IPS DF 19.7 (cell line): ENCODE measurements around the gene MRPS33.
"Not testable (repeated sequence)": the region's sequence is repeated elsewhere in the genome, so short reads cannot be mapped to it uniquely, and the experiment has no call there.

ENCODE experiments used
- DNase-seq: peaks from one replicate; pipeline ENCODE4 v3.0.0-alpha.2; 2013; ENCODE audit warnings: low read depth, low spot score

The MRPS33 gene

DNA sequence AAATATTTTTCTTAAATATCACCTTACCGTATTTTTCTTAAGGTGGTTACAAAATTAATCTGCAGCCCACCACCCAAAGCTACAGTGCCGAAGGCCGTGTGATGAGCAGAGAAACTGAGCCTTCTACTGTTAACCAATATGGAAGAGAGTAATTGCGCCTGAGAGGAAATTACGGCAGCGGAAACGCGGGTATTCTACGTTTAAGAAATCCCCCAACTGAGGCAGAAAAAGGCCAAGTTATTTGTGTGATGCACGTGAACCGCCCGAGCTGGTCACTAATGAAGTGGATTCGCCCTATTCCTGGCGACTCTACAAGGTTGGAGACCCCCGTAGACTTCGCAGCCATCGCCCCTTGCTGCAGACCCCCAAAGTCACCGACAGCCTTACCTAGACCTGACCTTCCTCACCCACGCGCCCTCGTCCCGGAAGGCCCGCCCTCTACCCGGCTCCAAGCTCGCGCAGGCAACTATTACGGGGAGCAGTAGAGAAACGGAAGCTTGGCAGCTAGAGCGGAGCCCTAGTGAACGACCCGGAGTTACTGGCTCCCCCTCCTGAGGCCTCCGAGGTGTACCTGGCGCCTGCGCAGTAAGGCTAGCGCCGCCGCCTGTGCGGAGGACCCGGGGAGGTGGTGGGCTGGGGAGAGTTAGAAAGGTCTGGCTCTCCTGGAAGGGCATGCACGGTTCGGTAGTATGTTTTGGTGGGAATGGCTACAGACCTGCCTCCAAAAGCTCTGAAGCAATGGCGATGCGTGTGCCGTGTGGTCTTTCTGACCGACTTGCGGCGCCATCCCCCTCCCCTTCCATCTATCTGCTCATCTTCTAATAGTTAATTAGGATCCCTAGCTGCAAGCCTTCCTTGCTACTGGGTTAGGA lies at the start of gene MRPS33:
Gene MRPS33, minus strand, starts transcription at position 429 of the 872 bp plus-strand sequence. CDS start 4,319 bp downstream, outside the sequence.
- DNase-seq = peak; percentile 89

DNA sequence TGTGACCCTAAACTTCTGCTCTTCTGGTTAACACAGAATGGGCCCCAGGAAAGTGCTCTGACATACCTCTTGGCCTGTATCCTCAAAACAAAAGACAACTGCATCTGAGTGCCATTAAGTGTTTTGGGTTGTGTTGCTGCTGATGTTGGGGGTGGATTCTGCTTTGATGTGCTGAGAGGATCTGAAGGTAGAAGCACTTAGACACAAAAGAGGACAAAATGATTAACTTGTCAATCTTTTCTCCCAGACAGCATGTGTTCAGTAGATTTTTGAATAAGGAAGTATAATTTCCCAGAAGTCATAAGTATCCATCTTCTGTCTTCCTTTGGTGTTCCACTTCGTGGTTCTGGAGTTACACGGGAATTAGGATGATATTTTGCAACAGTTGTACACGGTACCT lies 43.0 kb upstream of the MRPS33 start:
- DNase-seq = no peak

DNA sequence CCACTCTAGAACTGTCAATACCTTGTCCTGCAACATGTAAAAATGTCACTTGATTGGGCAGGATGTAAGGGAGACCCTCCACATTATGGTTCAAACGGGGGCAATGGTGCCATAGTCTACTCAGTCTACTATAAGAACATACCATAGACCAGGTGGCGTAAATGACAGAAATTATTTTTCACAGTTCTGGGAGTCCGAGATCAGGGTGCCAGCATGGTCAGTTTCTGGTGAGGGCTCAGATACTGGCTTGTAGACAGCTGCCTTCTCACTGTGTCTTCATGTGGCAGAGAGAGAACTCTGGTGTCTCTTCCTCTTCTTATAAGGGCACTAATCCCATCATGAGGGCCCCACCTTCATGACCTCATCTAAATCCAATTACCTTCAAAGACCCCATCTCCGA lies 40.4 kb upstream of the MRPS33 start:
- DNase-seq = no peak

DNA sequence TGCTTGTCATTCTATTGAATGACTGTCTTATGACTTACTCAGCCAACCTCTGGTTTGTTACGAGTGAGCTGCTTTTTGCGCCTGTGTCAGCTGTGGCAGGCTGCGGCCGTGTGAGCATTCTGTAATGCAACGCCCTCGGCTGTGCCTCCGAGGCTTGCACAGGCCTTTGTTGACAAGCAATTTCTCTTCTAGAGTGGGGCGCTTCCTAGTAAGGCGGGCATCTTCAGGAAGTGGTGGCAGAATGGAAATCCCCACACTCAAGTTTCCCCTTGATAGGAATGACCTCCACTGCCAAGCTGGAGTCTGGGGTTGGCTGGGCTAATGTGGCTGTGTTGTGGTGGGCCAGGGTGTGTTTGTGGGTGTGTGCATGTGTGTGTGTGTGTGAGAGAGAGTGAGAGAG lies 38.9 kb upstream of the MRPS33 start:
- DNase-seq = no peak

- no peak for DNase-seq
Observed at GRCh38 chr7:141045842-141046620, 31.3 kb upstream of the MRPS33 start.

DNA sequence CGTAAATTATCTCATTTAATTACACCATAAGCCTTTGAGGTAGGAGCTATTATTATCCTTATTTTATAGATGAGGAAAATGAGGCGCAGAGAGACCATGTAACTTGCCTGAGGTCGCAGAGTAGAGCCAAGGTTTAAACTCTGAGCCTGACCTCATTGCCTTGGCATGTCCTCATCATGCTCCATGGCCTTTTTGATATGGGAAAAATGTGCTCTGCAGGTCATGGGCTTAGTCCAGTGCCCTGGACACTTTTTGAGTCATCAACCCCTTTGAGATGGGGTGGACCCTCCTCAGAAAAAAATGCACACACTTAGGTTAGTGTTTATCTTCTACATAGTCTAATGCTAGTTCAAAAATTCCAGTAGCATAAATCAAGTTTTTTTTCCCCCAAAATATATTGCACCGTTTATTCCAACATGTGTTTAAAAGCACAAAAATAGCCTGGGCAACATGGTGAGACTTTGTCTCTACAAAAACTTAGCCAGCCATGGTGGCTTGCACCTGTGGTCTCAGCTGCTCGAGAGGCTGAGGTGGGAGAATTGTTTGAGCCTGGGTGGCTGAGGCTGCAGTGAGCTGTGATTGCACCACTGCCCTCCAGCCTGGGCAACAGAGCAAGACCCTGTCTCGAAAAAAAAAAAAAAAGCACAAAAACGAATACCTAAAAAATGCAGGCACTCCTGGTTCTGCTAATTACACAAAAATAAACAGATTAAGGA lies 30.5 kb upstream of the MRPS33 start:
- no peak for DNase-seq

DNA sequence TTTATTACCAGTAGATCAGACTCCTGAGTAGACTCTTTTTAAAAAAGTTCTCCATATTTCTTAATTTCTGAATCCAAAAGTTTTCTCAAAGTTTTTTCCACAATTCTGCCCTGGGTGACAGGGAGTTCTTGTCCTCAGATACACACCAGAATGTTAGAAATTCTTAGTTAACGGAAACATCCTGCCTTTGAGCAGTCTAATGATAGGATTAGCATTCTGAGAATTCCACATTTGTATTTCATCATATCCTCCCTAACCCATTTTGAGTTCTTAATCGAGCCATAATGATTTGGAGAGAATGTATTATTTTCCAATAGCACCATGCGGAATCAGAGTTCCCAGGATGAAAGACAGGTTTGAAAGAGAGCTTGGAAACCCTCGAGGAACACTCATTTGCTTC lies 28.9 kb upstream of the MRPS33 start:
- DNase-seq = no peak

DNA sequence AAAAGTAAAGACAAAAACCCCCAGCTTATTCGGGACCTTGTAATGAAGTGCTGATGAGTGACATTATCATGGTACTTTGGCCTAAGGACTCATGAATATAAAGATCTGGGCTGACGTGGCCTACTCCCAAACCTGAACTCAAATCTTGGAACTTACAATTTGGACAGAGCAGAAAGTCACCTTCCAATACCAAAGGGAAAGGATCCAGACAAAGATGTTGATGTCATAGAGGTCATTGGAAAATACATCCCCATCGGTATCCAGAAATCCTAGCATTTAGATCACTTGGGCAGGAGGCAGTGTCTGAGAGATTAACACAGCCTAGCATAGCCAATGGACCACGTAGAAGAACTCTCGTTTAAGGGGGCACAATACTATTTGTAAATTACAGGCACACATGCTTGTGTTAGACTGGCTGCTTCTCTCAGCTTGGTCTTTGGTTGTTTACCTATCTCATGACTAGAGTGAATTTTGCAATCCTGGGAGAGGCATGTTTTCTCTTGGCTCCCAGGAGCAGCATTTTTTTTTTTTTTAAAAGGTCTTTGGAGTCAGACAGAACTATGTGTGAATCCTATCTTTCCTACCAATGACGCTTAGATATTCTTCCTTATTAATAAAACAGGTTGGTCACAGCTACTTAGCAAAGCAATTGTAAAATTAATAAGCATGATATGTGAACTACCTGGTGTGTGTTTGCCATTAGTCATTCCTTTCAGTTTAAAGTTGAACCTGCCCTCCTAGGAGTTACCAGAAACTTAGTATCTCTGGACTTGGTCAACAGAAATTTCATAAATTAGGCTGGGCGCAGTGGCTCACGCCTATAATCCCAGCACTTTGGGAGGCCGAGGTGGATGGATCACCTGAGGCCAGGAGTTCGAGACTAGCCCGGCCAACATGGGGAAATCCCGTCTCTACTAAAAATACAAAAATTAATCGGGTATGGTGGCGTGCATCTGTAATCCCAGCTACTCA lies 27.8 kb upstream of the MRPS33 start:
- no peak for DNase-seq

DNA sequence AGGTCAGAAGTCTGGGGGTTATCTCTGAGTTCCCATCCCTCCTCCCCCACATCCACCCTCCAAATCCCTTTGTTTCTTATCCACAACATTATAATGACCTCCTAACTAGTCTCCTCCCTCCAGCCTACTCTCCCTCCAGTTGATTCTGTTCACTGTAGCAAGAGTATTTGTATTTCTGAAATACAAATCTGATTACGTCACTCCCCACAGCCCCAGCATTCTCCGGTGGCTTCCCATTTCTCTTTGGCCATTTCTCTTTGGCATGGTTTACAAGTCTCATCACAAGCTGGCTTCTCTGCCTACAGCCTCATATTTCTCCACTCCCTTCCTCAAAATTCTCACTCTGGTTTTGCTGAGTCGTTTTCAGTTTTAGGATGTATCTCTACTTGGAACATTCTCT lies 24.6 kb upstream of the MRPS33 start:
- no peak for DNase-seq

GRCh38 chr7:141038100-141038499 lies 23.3 kb upstream of the MRPS33 start:
- DNase-seq = not testable (repeated sequence)

DNA sequence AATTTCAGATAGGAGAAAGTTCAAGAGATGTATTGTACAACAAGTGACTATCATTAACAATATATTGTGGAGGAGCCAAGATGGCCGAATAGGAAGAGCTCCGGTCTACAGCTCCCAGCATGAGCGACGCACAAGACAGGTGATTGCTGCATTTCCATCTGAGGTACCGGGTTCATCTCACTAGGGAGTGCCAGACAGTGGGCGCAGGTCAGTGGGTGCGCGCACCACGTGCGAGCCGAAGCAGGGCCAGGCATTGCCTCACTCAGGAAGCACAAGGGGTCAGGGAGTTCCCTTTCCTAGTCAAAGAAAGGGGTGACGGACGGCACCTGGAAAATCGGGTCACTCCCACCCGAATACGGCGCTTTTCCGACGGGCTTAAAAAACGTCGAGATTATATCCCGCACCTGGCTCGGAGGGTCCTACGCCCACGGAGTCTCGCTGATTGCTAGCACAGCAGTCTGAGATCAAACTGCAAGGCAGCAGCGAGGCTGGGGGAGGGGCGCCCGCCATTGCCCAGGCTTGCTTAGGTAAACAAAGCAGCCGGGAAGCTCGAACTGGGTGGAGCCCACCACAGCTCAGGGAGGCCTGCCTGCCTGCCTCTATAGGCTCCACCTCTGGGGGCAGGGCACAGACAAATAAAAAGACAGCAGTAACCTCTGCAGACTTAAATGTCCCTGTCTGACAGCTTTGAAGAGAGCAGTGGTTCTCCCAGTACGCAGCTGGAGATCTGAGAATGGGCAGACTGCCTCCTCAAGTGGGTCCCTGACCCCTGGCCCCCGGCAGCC lies 18.0 kb upstream of the MRPS33 start:
- not testable (repeated sequence) for DNase-seq

DNA sequence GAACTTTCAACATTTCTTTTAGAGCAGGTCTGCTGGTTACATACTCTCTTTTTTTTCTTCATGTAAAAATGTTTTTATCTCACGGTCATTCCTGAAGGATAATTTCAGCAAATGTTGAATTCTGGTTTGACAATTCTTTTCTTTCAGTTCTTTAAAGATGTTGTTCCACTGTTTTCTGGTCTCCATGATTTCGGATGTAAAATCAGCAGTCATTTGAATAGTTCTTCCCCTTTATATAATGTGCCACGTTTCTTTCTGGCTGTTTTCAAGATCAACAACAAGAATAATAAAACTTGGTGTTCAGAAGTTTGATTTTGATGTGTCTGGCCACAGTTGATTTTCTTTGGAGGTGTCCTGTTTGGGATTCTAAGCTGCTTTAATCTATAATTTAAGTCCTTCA lies 14.0 kb upstream of the MRPS33 start:
- DNase-seq = no peak

DNA sequence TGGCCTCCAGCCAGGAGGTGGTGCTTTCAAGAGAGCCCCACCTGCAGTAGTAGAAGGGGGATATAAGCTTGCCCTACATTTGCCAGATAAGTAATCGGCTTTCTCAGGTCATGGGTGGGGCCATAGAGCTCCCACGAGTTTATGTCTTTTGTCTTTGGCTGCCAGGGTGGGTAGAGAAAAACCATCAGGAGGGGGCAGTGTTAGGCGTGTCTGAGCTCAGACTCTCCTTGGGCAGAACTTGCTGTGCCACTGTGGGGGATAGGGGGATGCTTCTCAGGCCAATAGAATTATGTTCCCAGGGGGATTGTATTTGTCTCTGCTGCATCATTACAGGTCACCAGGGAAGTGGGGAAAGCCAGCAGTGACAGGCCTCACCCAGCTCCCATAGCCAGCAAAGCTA lies 12.3 kb upstream of the MRPS33 start:
- peak; percentile 5 for DNase-seq

DNA sequence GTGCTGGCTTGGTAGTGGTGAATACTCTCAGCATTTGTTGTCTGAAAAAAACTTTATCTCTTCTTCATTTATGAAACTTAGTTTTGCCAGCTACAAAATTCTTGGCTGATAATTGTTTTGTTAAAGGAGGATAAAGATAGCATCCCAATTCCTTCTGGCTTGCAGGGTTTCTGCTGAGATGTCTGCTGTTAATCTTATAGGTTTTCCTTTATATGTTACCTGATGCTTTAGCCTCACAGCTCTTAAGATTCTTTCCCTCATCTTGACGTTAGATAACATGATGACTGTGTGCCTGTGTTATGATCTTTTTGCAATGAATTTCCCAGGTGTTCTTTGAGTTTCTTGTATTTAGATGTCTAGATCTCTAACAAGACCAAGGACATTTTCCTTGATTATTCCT lies 9.9 kb upstream of the MRPS33 start:
- DNase-seq = no peak

GRCh38 chr7:141023295-141023694 lies 8.5 kb upstream of the MRPS33 start:
- no peak for DNase-seq

DNA sequence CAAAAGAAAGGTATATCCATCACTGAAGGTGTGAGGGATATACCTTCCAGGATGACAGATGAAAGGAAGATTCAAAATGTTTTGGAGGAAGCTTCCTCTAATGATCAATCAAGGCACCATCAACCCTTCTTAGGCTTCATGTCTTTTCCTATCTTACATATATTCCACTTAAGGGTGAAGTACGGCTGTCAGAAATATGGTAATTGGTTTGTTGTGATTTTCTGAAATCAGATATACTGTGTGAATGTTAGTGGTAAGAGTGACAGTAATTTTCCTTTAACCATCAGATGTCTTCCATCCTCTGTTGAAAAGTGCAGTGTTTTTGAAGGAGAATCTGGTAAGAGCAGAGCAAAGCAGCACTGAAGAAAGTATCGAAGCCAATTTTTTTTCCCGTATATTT lies 2.8 kb upstream of the MRPS33 start:
- no peak for DNase-seq

GRCh38 chr7:141016349-141016748 lies 1.6 kb upstream of the MRPS33 start:
- no peak for DNase-seq

GRCh38 chr7:141014125-141014523 lies 628 bp downstream of the MRPS33 start:
- no peak for DNase-seq

GRCh38 chr7:141013345-141013715 lies 1.4 kb downstream of the MRPS33 start:
- no peak for DNase-seq

DNA sequence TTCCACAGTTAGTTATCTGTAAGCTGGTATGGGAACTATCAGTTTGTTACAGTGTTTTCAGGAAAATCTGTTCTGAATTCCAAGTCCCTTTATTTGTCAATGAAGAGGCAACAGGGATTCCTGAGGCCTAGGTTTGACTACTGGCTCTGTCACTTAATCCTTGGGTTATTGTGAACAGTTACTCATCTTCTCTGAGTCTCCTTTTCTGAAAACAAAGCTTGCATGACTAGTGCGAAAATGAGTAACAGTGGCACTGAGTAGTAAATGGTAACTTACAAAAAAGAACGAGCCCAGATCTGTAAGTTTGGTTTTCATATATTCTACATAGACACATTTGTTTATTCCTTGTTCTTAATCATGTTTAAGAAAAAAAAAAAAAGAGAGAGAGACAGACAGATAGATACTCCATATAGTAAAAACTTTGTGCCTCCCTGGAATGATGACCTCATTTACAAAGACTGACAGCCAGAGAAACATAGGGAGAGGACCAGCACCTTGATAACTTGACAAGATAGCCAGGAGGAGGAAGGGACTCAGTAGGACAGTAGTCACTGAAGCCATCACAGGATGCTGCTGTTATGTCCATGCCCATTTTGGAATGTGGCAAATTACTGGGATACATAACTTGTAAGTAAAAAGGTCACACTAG lies 1.9 kb downstream of the MRPS33 start:
- DNase-seq = no peak
